Measurements from ENCODE around the gene TNFRSF14. TPM values are rescaled to one million over a fixed set of nuclear protein-coding genes. Genes with fewer than 3 reads are reported as not detected.
A peak's percentile ranks its signal among the peaks of the same experiment; 100 is the strongest.

TNFRSF14 gene
- total RNA-seq, 1 experiment from 2014 or later, result 0.57 TPM

DNA sequence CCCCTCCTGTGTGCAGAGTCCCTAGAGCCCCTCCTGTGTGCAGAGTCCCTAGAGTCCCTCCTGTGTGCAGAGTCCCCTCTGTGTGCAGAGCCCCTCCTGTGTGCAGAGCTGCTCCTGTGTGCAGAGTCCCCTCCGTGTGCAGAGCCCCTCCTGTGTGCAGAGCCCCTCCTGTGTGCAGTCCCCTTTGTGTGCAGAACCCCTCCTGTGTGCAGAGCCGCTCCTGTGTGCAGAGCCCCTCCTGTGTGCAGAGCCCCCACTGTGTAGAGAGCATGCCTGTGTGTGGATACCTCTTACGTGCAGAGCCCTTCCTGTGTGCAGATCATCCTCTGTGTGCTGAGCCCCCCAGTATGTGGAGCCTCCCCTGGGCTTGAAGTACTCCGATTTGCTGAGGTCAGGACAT, 17.8 kb upstream of the TNFRSF14 start:
- H3K4me2 ChIP-seq (ENCODE audit: insufficient read depth, insufficient read length, low read length), result no peak overlapping the region
- H3K9ac ChIP-seq (ENCODE audit: extremely low read depth, insufficient read length, low read length), result no peak overlapping the region
- Mint-ChIP-seq H3K4me3 (no peak overlapping the region), H3K27me3 (ENCODE audit: low read depth) (peaks cover 82% of the 10 kb centered on the region), H3K9me3 (peaks cover 0 to 3% of the 10 kb centered on the region in 2 experiments; a peak in 2 of 5 replicates), H3K4me1 (peaks cover 10 to 26% of the 10 kb centered on the region in 2 experiments), H3K27ac (0 out of 7 replicates have a peak overlapping the region, but pooled peaks of 1 of the 3 experiments have one; percentile 22), H3K36me3 (ENCODE audit: insufficient read depth in 1 of 3, low read depth in 3 of 3) (no peaks in the 10 kb centered on the region)
- no peak overlapping the region for H3K27ac ChIP-seq (ENCODE audit: insufficient read length, low read depth, low read length)
- no peaks in the 10 kb centered on the region for H3K23me2 ChIP-seq (ENCODE audit: insufficient read length, low read depth, low read length, poor library complexity, severe bottlenecking)
- no peak overlapping the region for H3K23ac ChIP-seq (ENCODE audit: insufficient read length, low read depth, low read length)
- no peak overlapping the region for H2AK5ac ChIP-seq (ENCODE audit: insufficient read length, low read length)
- no peak for DNase-seq
- TF ChIP-seq, protein P1, sequence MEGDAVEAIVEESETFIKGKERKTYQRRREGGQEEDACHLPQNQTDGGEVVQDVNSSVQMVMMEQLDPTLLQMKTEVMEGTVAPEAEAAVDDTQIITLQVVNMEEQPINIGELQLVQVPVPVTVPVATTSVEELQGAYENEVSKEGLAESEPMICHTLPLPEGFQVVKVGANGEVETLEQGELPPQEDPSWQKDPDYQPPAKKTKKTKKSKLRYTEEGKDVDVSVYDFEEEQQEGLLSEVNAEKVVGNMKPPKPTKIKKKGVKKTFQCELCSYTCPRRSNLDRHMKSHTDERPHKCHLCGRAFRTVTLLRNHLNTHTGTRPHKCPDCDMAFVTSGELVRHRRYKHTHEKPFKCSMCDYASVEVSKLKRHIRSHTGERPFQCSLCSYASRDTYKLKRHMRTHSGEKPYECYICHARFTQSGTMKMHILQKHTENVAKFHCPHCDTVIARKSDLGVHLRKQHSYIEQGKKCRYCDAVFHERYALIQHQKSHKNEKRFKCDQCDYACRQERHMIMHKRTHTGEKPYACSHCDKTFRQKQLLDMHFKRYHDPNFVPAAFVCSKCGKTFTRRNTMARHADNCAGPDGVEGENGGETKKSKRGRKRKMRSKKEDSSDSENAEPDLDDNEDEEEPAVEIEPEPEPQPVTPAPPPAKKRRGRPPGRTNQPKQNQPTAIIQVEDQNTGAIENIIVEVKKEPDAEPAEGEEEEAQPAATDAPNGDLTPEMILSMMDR (conservative IDR thresholded peaks at IDR 0.05), result no peak
- no peak overlapping the region for H2BK5ac ChIP-seq (ENCODE audit: insufficient read length, low read length)
- H3K4ac ChIP-seq (ENCODE audit: low read depth, low read length), result no peak overlapping the region
- no peaks in the 10 kb centered on the region for H3K79me1 ChIP-seq (ENCODE audit: insufficient read depth, low read depth, low read length, poor library complexity, severe bottlenecking)
- H4K91ac ChIP-seq (ENCODE audit: insufficient read length, low read depth, low read length), result no peak overlapping the region
- no peak overlapping the region for H2BK20ac ChIP-seq (ENCODE audit: low read depth, low read length, poor library complexity, severe bottlenecking)
- H2BK120ac ChIP-seq (ENCODE audit: low read depth, low read length, poor library complexity, severe bottlenecking), result no peak overlapping the region
- no peak overlapping the region for H3K18ac ChIP-seq (ENCODE audit: insufficient read length, low read depth, low read length)
- H2AFZ ChIP-seq (ENCODE audit: low read length), result no peak overlapping the region
- no peaks in the 10 kb centered on the region; the same call in 1 of the 2 replicates for H3K27me3 ChIP-seq (ENCODE audit: insufficient read depth, low read length)
- H3T11ph ChIP-seq (ENCODE audit: low read length), result no peak overlapping the region
- H4K20me1 ChIP-seq (ENCODE audit: control insufficient read depth, insufficient read depth, insufficient read length), result peaks cover 3% of the 10 kb centered on the region
- no peak overlapping the region; the same call in 1 of the 2 replicates for H3K14ac ChIP-seq (ENCODE audit: insufficient read depth, low read length)
- H3K56ac ChIP-seq (ENCODE audit: insufficient read length, low read depth, low read length), result no peak overlapping the region
- H3K9me3 ChIP-seq (ENCODE audit: control insufficient read depth, low read depth, low read length), result no peaks in the 10 kb centered on the region
- H4K8ac ChIP-seq (replicated peaks; ENCODE audit: insufficient read length, low read depth, low read length), result no peak overlapping the region
- H3K79me2 ChIP-seq (ENCODE audit: insufficient read depth, low read length), result no peaks in the 10 kb centered on the region
- no peak overlapping the region for H4K5ac ChIP-seq (ENCODE audit: insufficient read length, low read depth, low read length)
- H2BK12ac ChIP-seq (ENCODE audit: insufficient read length, low read depth, low read length), result no peak overlapping the region
- no peaks in the 10 kb centered on the region for H3K4me1 ChIP-seq (ENCODE audit: insufficient read depth, low read length)
- no peak overlapping the region for H2BK15ac ChIP-seq (ENCODE audit: low read depth, low read length)
- no CpG with 5 or more reads among the region's 4 CpGs for WGBS (ENCODE audit: extremely low coverage, insufficient read length, low lambda C conversion rate)
